NCI-H2196 treated with DMSO at 0.1 percent for 48 hours (cell line): ENCODE results near the gene LRMDA.
"Not testable (repeated sequence)": the region's sequence is repeated elsewhere in the genome, so short reads cannot be mapped to it uniquely, and the experiment has no call there.

Experiments
- DNase-seq: peaks from one replicate; lab custom pipeline; 2025; ENCODE audit not compliant: unreplicated experiment; lab: John Stamatoyannopoulos, UW

LRMDA gene

DNA sequence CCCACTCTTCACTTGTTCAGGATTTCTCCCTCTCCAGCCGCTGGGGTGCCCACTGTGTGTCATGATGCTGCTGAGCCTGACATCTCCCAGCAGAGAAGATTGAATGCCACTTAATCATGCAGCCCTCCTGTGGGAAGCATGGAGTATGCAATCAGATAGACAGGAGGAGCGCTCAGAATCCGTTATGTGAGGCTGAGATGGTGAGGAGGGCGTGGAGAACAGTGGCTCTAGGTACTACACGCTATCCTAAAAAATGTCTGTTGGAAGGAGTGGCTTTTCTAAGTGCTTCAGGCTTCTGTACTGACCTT lies 334.3 kb downstream of the LRMDA start:
- DNase-seq, result no peak

DNA sequence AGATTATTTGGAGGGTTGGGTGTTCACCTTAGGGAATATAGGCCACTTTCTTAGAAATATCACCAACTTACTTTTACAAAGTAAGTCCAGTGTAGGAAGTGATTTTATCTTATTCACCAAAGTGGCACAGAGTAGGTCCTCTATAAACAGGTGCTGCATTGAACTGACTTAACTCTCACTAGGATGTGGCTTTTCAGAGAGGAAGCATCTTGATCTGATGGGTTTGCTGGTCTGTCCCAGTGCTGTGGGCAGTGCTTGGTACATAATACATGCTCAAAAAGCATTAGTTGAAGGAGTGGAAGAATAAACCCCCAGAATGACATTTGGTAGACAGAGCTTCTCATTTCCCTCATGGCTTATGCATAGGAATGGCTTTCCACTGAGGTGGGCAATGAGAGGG lies 334.7 kb downstream of the LRMDA start:
- no peak for DNase-seq

DNA sequence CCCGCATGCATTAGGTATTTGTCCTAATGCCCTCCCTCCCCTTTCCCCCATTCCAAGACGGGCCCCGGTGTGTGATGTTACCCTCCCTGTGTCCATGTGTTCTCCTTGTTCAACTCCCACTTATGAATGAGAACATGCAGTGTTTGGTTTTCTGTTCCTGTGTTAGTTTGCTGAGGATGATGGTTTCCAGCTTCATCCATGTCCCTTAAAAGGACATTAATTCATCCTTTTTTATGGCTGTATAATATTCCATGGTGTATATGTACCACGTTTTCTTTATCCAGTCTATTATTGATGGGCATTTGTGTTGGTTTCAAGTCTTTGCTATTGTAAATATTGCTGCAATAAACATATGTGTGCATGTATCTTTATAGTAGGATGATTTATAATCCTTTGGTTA lies 335.3 kb downstream of the LRMDA start:
- DNase-seq, result not testable (repeated sequence)

DNA sequence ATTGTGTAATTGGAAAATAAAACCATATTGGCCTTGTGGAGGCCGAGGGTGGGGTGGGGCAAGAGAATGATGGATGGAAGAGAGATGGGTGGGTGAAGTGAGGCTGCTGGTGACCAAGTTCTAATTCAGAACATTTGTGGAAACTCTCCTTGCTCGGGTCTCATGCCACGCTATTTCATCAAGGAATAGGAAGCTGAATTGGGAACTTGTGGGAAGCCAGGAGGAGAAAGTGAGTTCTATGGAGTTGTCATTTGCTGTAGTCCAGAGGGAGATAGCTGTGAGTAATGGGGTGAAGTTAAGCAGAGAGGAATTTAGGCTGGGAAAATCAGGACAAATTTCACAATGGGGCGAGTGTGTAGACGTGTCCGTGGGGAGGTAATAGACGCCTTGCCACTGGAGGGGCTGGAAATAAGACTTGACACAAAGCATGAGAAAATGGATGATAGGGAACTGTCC lies 339.2 kb downstream of the LRMDA start:
- DNase-seq, result no peak

DNA sequence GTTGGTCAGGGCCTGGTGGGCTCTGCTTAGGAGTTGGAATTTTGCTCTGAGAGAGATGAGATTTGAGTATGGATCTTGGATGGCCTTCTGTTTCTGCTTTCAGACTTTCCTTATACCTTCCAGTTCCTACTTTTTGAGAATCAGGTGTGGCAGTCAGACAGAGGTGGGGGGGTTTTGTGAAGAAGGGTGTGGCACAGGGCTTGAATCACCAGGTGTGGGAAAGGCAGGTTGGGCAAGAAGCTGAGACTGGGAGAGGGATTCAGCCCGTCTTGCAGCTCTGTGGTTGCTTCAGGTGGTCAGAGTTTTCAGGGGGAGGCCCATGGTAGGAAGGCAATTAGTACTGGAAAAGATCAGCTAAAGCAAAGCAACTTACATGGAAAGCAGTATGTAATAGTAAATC lies 340.2 kb downstream of the LRMDA start:
- no peak for DNase-seq

DNA sequence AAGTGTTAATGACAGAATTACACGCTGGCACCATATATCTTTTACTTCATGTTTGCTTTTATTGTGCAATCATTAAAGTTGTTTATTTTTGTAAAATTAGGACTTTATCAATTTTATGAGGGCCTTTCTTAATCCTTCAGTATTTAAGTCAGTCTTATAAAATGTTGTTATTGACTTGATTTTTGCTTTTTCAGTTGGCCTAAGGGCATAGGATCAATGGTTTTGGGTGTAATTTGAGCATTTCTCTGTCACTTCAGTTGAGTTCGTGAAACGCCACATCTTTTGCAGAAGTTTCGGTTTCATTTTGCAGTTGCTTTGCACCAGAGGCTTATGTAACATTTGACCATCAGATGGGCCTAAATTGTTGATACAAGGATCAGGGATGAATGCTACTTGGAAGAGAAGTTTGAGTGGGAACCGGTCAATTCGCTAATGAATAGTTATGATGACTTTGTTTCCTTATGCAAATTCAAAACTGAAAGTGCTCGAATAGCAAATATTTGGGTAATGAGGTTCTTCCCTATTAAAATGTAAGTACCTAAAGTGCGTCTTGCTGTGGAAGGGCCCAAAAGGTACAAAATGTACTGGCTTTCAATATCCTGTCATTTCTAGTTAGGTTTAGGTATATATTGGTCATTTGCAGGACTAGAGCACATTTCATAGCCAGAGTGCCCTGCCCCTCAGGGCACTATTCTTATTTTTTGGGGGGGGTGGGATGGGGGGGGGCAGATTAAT lies 340.9 kb downstream of the LRMDA start:
- DNase-seq, result no peak

DNA sequence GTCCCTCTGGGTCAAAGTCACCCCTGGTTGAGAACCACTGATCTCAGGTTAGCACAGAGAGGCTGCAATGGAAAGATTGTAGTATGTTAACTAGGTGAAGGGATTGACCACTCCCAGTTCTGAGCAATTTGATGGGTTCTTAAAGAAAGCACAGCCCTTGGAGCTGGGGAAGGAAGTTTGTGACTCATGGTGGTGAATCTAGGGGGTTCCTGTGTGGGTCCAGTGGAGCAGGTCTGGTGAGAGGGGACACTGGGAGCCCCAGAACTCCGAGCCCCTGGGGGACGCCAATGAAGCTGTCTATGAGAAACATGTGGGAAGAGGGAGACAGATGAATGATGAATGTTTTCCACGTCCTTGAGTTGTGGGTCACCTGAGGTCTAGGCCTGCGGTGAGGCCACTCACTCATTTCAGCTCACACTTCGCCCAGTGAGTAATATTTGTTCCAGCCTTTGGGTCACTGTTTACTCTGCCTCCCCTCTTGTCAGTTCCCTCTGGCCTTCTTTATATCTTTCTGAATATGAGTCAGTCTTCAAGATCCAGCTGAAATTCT lies 341.9 kb downstream of the LRMDA start:
- no peak for DNase-seq

DNA sequence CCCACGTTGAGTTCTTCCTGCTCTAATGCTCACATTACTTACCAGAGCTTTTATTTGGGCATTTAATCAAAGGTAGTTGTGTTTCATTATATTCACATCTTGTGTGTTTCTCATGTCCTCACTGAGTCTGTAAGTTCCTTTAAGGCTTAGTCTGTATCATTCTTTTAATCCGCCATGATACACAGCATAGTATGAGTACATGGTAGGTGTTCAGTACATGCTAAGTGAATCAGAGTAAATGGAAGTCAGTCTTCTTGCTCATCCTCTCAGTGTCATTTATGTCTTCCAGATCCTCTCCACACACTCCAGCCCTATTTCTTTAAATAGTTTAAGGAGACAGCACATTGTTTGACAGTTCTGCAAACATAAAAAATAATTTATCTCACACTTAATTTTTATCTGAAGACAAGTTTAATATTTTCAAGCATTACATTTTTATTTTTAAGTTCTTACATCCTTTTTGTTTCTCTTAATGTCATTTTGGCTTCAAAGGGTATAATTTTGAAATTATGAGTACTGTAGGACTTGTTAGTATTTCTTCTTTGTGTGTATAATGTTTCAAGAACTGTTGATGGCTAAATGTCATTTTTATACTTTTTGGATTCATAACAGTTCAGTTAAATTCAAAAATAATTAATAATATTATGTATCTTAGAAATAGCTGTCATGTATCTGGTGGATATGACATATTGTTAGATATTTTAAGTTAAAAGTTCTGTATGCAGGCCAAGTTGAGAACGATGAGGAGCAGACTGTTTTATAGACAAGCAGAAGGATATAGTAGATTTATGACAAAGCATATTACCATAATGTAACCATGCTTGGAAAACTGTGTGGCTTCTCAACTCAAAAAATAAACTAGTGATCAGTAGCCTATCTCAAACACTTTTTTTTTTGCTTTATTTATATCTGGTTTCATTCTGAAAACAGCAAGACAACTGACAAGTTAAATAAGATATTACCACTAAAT lies 342.7 kb downstream of the LRMDA start:
- DNase-seq, result no peak

DNA sequence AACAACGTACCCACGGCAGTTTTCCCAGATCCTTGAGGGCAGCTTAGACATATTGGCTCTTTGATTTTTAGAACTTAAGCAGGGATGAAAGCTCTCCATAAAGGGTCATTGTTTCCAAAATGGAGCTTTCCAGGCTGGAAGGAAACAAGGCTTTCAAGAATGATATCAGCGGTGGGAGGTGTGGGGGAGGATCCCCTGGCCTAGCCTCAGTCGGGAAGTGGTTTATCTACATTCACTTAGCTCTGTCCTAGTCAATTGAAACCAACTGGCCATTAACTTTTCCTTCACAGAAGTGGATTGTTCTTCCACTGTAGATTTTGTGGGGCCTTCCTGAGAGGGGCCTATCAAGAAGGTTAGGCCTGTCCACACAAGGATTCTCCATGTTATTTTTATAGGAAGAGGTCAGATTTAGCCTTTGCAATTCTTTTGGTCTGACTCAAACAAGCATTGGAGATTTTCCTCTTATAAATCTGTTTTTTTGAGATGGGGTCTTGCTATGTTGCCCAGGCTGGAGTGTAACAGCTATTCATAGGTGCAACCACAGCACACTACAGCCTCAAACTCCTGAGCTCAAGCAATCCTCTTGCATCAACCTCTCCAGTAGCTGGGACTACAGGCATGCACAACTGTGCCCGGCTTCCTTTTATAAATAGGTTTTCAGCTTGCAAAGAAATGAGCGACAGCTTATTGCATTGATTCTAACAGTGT lies 343.5 kb downstream of the LRMDA start:
- DNase-seq, result no peak

DNA sequence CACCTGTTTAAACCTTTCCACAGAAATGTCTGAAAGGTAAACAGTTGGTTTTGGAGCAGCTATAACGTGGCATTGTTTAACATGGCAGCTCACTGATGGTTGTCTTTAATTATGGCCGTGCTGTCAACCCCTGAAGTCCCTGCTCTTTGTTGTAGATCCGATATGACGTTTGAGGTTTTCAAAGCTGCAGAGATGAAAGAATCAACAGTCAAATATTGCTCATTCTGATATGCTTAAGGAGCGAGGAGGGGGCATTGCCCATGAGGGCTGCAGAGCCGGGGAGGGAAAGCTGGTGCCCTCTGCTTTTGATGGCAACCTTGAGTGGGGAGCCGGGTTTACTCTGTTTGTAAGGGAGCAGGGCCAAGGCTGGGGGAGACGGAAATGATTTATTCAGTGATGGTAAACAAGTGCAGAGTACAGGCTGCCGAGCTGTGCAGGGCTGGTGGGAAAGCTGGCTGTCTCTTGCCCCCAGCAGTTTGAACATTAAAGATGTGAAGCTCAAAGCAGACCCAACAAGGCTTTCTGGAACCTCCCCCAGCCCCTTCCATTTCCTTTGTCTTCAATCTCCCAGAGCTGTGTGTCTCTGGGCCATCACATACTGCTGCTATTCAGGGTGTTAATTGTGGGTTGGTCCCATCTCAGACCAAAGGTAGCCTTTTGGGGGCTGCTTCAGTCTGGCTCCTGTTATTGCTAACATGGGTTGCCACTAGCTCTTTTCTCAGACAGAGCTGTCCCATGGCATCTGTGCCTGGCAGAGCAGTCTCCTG lies 345.5 kb downstream of the LRMDA start:
- no peak for DNase-seq

DNA sequence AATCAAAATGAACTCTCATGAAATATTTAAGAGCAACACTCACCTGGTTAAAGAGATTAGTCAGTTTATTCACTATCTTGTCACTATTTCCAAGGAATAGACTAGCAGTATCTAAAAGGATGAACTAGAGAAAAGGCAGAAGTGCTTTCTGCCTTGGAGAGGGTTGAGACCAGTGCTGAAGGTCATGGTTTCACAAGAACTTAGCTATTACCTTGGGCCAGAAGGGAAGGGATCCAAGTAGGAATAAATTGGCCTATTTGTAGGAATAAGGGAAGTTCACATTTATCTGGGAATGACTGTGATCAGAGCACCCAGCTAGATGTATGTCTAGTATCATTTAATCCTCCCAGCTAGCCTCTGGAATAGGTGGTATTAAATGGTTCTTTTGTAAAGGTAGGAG lies 347.2 kb downstream of the LRMDA start:
- no peak for DNase-seq

DNA sequence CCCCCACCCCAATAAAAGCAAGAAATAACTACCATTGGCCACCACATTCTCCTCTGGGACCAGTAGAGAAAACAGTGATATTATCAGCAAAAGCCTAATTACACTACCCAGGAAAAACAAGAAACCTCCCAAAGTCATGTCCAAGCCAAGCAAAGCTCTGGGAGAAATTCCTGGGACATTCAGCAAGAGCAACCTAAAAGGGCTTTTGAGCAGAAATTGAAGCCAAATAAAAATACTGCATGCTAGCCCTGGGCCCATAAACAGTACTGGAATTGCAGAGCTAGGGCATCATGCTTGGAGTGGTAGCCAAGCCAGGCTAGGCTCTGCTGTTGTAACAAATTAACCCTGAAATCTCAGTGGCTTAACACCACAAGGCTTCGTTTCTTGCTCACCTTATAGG lies 347.9 kb downstream of the LRMDA start:
- DNase-seq, result no peak

DNA sequence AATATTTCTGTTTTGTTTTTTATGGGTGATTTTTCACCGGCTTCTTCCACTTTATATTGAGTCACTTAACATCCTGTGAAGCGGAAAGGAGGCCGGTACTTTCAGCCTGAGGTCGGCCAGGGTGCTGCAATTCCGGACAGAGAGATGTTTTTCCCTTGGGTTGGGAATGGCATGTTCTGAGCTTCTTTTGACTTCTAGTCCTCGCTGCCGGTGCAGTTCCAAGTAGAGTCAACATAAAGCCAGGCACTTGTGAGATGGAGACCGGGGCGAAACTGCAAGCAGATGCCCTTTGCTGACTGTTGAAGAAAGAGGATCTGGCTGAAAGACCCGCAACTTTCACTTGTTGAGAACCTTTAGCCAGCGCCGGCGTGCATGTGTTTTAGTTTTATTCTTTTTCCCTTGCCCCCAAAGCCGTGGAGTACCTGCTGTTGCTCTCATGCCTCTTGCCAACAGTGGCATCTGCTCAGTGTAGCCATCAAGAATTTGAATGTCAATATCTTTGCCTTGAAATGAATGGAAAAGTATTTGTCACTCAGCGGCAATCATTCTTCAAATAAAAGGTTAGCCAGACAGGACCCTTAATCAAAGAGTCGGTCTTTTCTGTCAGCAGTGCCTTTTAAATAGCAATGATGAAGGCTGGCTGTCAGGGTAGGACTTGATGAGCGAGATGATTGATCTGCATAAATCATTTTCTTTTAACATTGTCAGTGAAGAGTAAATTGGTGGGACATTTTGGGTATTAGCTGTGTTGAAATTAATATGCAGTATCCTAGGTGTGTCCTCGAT lies 351.2 kb downstream of the LRMDA start:
- DNase-seq, result no peak

DNA sequence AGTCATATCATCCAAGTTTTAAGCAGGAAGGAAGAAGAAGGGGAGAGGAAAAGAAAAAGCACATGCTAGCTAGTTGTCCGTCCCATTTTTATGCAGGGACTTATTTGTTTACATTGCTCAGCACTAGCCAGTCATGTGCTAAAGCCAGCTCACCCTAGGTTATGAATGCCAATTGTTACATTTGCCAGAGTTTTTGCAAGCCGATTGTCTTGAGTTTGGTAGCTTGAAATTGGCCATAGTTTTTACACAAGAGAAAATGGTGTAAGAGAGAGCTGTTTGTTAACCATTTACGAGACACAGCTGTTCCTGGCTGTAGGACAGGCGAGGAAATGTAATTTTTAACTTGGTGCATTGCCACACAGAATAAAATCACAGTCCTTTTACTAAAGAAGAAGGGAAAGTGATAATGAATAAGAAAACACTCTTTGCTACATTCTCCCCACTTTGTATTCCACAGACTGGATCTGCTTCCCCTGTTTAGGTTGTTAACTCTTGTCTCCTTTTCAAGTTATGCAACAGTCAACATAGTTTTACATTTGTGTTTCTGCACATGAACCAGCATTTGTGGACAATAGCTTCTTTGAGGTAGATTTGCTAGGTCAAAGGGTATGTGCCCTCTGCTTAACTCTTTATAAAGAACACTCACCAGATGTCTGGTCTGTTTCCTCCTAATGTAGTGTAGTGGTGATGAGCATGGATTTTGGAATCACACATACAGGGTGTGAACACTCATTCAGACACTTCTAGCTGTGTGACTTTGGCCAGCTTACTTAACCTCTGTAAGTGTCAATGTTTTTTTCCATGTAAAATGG lies 357.2 kb downstream of the LRMDA start:
- no peak for DNase-seq

DNA sequence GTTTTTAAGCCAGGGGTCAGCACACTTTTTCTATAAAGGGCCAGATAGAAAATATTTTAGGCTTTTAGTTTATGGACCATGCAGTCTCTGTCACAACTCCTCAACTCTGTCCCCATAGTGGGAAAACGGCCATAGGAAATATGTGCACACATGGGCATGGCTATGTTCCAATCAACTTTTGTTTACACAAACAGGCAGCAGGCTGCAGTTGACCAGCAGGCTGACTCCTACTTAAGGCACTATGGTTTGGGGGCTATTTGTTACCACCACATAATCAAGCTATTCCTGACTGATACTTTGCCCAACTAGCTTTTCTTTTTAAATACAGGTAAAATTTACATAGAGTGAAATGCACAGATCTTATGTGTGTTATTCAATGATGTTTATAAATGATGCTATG lies 362.4 kb downstream of the LRMDA start:
- no peak for DNase-seq

DNA sequence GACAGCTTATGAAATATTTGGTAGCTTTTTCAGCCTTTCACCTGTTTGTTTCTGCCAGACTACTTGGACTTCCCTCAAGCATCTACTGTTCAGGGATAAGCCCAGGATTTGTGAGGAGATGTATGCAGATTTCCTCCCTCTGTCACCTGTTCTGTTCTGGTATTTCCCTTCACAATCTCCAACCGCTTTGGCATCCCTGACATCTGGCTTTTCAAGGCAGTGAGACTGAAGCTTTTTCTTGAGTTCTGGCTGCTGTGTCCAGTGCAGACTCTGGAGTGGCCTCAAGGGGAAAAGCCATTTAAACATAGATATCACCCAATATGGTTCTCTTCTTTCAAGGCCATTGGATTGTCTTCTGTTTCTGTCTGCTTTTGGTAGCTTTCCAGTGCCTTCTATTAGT lies 369.7 kb downstream of the LRMDA start:
- no peak for DNase-seq

DNA sequence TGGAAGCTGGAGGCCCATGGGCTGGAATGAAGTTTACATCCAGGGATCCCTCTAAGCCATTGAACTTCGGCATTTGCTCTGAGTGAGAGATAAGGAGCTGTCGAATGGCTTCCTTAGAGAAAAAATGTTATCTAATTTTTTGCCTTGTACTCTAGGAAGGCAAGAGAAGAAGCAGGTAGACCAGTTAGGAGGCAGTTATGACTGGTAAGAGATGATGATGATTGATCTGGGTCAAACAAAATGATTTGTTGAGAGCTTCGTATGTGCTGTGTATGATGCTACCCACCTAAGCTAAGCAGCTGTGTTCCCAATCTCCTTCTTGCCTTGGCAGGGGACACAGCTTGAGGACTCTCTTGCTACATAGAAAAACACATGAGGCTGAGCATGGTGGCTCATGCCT lies 370.2 kb downstream of the LRMDA start:
- no peak for DNase-seq

DNA sequence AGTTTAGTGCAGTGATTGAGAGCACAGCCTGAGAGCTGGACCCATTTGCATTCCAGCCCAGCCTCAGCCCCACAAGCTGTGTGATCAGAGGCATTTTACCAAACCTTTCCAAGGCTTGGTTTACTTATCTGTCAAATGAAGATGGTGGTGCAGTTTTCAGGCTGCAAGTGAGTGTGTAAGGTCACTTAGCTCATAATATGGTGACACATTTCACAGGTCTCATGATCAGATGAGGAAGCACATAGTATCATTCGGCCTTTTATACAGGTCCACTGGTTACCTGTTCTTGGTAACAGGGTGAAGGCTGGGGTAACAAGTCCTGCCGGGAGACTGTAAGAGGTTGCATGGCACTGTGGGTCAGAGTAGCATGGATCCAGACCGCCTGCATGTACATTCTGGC lies 371.7 kb downstream of the LRMDA start:
- DNase-seq, result no peak
